Kasumi-1 (cell line): ENCODE data around the gene CRYZL1.

Source experiments
- DNase-seq, 2 experiments: peaks; one replicate each; lab custom pipeline; 2025; lab: John Stamatoyannopoulos, UW

The CRYZL1 gene

GRCh38 chr21:33560965-33561364 is 80.6 kb downstream of the CRYZL1 start:
- DNase-seq = no peak

GRCh38 chr21:33559813-33560212 is 81.7 kb downstream of the CRYZL1 start:
- DNase-seq = no peak

- DNase-seq = no peak
Measured at GRCh38 chr21:33558777-33559421, 82.6 kb downstream of the CRYZL1 start.

- DNase-seq = no peak
Measured at GRCh38 chr21:33557447-33557846, 84.1 kb downstream of the CRYZL1 start.

GRCh38 chr21:33554982-33555344 is 86.6 kb downstream of the CRYZL1 start:
- DNase-seq = no peak

- DNase-seq = no peak
Measured at GRCh38 chr21:33554236-33554981, 87.1 kb downstream of the CRYZL1 start.

GRCh38 chr21:33552999-33553598 is 88.4 kb downstream of the CRYZL1 start:
- DNase-seq = no peak

GRCh38 chr21:33552093-33552998 is 89.2 kb downstream of the CRYZL1 start:
- DNase-seq = no peak

- no peak for DNase-seq
Measured at GRCh38 chr21:33551664-33552063, 89.9 kb downstream of the CRYZL1 start.

- DNase-seq = no peak
Measured at GRCh38 chr21:33550772-33551660, 90.5 kb downstream of the CRYZL1 start.

GRCh38 chr21:33549848-33550771 is 91.4 kb downstream of the CRYZL1 start:
- DNase-seq = no peak

- DNase-seq = peak; percentile 57 to 70
Measured at GRCh38 chr21:33546086-33546485, 95.5 kb downstream of the CRYZL1 start.

- DNase-seq = no peak
Measured at GRCh38 chr21:33544451-33545195, 96.9 kb downstream of the CRYZL1 start.

- DNase-seq = peak in 1 of 2 experiments; percentile 44
Measured at GRCh38 chr21:33543505-33544129, 97.9 kb downstream of the CRYZL1 start.

- DNase-seq = peak; percentile 98
Measured at GRCh38 chr21:33542640-33543504, 98.7 kb downstream of the CRYZL1 start, which contains the start of gene SON. SON (plus strand) TSS chr21:33543038; CDS start chr21:33543093, 55 bp downstream.

- DNase-seq = peak; percentile 69 to 77
Measured at GRCh38 chr21:33541756-33542639, 99.5 kb downstream of the CRYZL1 start, which contains the start of gene GART. GART (minus strand) TSS chr21:33542117; CDS start chr21:33539315, 2,802 bp downstream.
